HEK293 (cell line): ENCODE data around the gene BORCS6.

Source experiments
- EGR2 ChIP-seq: fragments of 450-650 bp; formaldehyde crosslinking; IDR thresholded peaks from 2 replicates; pipeline ENCODE4 v1.5.1; 2016; ENCODE audit warnings: low read depth, missing biosample characterization, missing genetic modification characterization
- GLI4 ChIP-seq: fragments of 450-650 bp; formaldehyde crosslinking; IDR thresholded peaks from 2 replicates; pipeline ENCODE4 v1.5.1; 2016; ENCODE audit warnings: missing biosample characterization, missing genetic modification characterization
- HIC1 ChIP-seq: fragments of 450-650 bp; formaldehyde crosslinking; IDR thresholded peaks from 2 replicates; pipeline ENCODE4 v1.5.1; 2016; ENCODE audit warnings: missing biosample characterization, missing genetic modification characterization
- INSM2 ChIP-seq: fragments of 450-650 bp; formaldehyde crosslinking; IDR thresholded peaks from 2 replicates; pipeline ENCODE4 v1.5.1; 2016; ENCODE audit warnings: missing biosample characterization, missing genetic modification characterization
- KLF1 ChIP-seq: fragments of 450-650 bp; formaldehyde crosslinking; IDR thresholded peaks from 2 replicates; pipeline ENCODE4 v1.5.1; 2016; ENCODE audit warnings: missing biosample characterization, missing genetic modification characterization
- OSR2 ChIP-seq: fragments of 450-650 bp; formaldehyde crosslinking; IDR thresholded peaks from 2 replicates; pipeline ENCODE4 v1.5.1; 2016; ENCODE audit warnings: missing biosample characterization, missing genetic modification characterization
- SETDB1 ChIP-seq: IDR thresholded peaks from one replicate; pipeline ENCODE4 v1.6.1; 2017; ENCODE audit warnings: mild to moderate bottlenecking, low read length, moderate library complexity, mixed read lengths; ENCODE audit not compliant: insufficient read length
- WT1 ChIP-seq: fragments of 450-650 bp; formaldehyde crosslinking; IDR thresholded peaks from 2 replicates; pipeline ENCODE4 v1.5.1; 2016; ENCODE audit warnings: missing biosample characterization, missing genetic modification characterization
- ZBTB10 ChIP-seq: fragments of 450-650 bp; formaldehyde crosslinking; IDR thresholded peaks from 2 replicates; pipeline ENCODE4 v1.5.1; 2016; ENCODE audit warnings: missing biosample characterization, missing genetic modification characterization
- ZBTB17 ChIP-seq: fragments of 450-650 bp; formaldehyde crosslinking; IDR thresholded peaks from 2 replicates; pipeline ENCODE4 v1.5.1; 2016; ENCODE audit warnings: missing biosample characterization, missing genetic modification characterization
- ZFP37 ChIP-seq: fragments of 450-650 bp; formaldehyde crosslinking; IDR thresholded peaks from 2 replicates; pipeline ENCODE4 v1.5.1; 2016; ENCODE audit warnings: missing biosample characterization, missing genetic modification characterization
- ZFP69B ChIP-seq: fragments of 450-650 bp; formaldehyde crosslinking; IDR thresholded peaks from 2 replicates; pipeline ENCODE4 v1.5.1; 2016; ENCODE audit warnings: missing biosample characterization, missing genetic modification characterization
- ZNF121 ChIP-seq: fragments of 450-650 bp; formaldehyde crosslinking; IDR thresholded peaks from 2 replicates; pipeline ENCODE4 v1.5.1; 2016; ENCODE audit warnings: missing biosample characterization, missing genetic modification characterization
- ZNF132 ChIP-seq: fragments of 450-650 bp; formaldehyde crosslinking; IDR thresholded peaks from 2 replicates; pipeline ENCODE4 v1.5.1; 2017; ENCODE audit warnings: missing biosample characterization, missing genetic modification characterization, borderline replicate concordance
- ZNF155 ChIP-seq: fragments of 450-650 bp; formaldehyde crosslinking; IDR thresholded peaks from 2 replicates; pipeline ENCODE4 v1.5.1; 2016; ENCODE audit warnings: missing biosample characterization, missing genetic modification characterization
- ZNF184 ChIP-seq: fragments of 450-650 bp; IDR thresholded peaks from 2 replicates; pipeline ENCODE4 v1.5.1; 2018; ENCODE audit warnings: missing biosample characterization, mild to moderate bottlenecking, missing genetic modification characterization
- ZNF221 ChIP-seq: fragments of 450-650 bp; formaldehyde crosslinking; IDR thresholded peaks from 2 replicates; pipeline ENCODE4 v1.5.1; 2017; ENCODE audit warnings: missing biosample characterization, missing genetic modification characterization, borderline replicate concordance
- ZNF266 ChIP-seq: fragments of 450-650 bp; formaldehyde crosslinking; IDR thresholded peaks from 2 replicates; pipeline ENCODE4 v1.5.1; 2016; ENCODE audit warnings: missing biosample characterization, missing genetic modification characterization, low read depth
- ZNF398 ChIP-seq: fragments of 450-650 bp; formaldehyde crosslinking; IDR thresholded peaks from 2 replicates; pipeline ENCODE4 v1.5.1; 2017; ENCODE audit warnings: missing biosample characterization, missing genetic modification characterization
- ZNF449 ChIP-seq: fragments of 450-650 bp; formaldehyde crosslinking; IDR thresholded peaks from 2 replicates; pipeline ENCODE4 v1.5.1; 2017; ENCODE audit warnings: missing biosample characterization, mild to moderate bottlenecking, missing genetic modification characterization, moderate library complexity
- ZNF473 ChIP-seq: fragments of 450-650 bp; formaldehyde crosslinking; IDR thresholded peaks from 2 replicates; pipeline ENCODE4 v1.5.1; 2017; ENCODE audit warnings: missing biosample characterization, missing genetic modification characterization
- ZNF555 ChIP-seq: fragments of 450-650 bp; formaldehyde crosslinking; conservative IDR thresholded peaks from 2 replicates; pipeline ENCODE4 v1.5.1; 2017; ENCODE audit warnings: missing biosample characterization, mild to moderate bottlenecking, missing genetic modification characterization, inconsistent platforms
- ZNF560 ChIP-seq: fragments of 450-650 bp; formaldehyde crosslinking; IDR thresholded peaks from 2 replicates; pipeline ENCODE4 v1.5.1; 2017; ENCODE audit warnings: missing biosample characterization, missing genetic modification characterization, borderline replicate concordance
- ZNF571 ChIP-seq: fragments of 450-650 bp; formaldehyde crosslinking; IDR thresholded peaks from 2 replicates; pipeline ENCODE4 v1.5.0; 2017; ENCODE audit warnings: missing biosample characterization, missing genetic modification characterization
- ZNF692 ChIP-seq: fragments of 450-650 bp; formaldehyde crosslinking; IDR thresholded peaks from 2 replicates; pipeline ENCODE4 v1.5.1; 2016; ENCODE audit warnings: missing biosample characterization, missing genetic modification characterization
- ZNF76 ChIP-seq: fragments of 450-650 bp; formaldehyde crosslinking; IDR thresholded peaks from 2 replicates; pipeline ENCODE4; 2016; ENCODE audit warnings: low read depth, missing biosample characterization, missing genetic modification characterization, borderline replicate concordance
- ZNF777 ChIP-seq: fragments of 450-650 bp; formaldehyde crosslinking; IDR thresholded peaks from 2 replicates; pipeline ENCODE4 v1.5.1; 2017; ENCODE audit warnings: missing biosample characterization, missing genetic modification characterization, borderline replicate concordance
- ZNF785 ChIP-seq: fragments of 450-650 bp; formaldehyde crosslinking; IDR thresholded peaks from 2 replicates; pipeline ENCODE4 v1.5.1; 2016; ENCODE audit warnings: missing biosample characterization, missing genetic modification characterization
- ZNF843 ChIP-seq: fragments of 450-650 bp; formaldehyde crosslinking; IDR thresholded peaks from 2 replicates; pipeline ENCODE4 v1.5.1; 2016; ENCODE audit warnings: missing biosample characterization, missing genetic modification characterization

The BORCS6 gene

GRCh38 chr17:8152112-8152775 lies 37.7 kb downstream of the BORCS6 start, which contains the start of gene PER1 (continued):
- TF ChIP-seq INSM2: no peak
- TF ChIP-seq ZNF266 (tag by site-specific recombination): no peak
- TF ChIP-seq ZNF121 (tag by site-specific recombination): no peak
- TF ChIP-seq ZNF449 (tag by site-specific recombination): no peak
- no peak for TF ChIP-seq SETDB1
- TF ChIP-seq OSR2 (tag by site-specific recombination): no peak
- TF ChIP-seq ZNF473 (tag by site-specific recombination): no peak
- TF ChIP-seq ZNF155: no peak
- peak; percentile 87; the same call in 1 of the 2 replicates for TF ChIP-seq ZNF76 (tag by site-specific recombination)
- no peak for TF ChIP-seq ZNF184 (tag by site-specific recombination)
- TF ChIP-seq ZBTB10 (tag by site-specific recombination): no peak
- peak; percentile 48; the same call in 1 of the 2 replicates for TF ChIP-seq ZNF692 (tag by site-specific recombination)
- TF ChIP-seq ZNF560 (tag by site-specific recombination): no peak
- TF ChIP-seq WT1: peak; percentile 63
- TF ChIP-seq GLI4 (tag by site-specific recombination): no peak
- 0 out of 2 replicates have a peak, but pooled peaks have one; percentile 24 for TF ChIP-seq ZNF843 (tag by site-specific recombination)
- TF ChIP-seq ZNF571: no peak
- peak; percentile 48 for TF ChIP-seq KLF1 (tag by site-specific recombination)
- no peak for TF ChIP-seq ZNF221 (tag by site-specific recombination)
- TF ChIP-seq ZBTB17 (tag by site-specific recombination): peak; percentile 68
- no peak for TF ChIP-seq ZNF398 (tag by site-specific recombination)
- TF ChIP-seq ZFP37 (tag by site-specific recombination): no peak
- no peak for TF ChIP-seq ZNF132 (tag by site-specific recombination)
- no peak for TF ChIP-seq ZNF785 (tag by site-specific recombination)
- 0 out of 2 replicates have a peak, but pooled peaks have one; percentile 65 for TF ChIP-seq ZFP69B (tag by site-specific recombination)
- no peak for TF ChIP-seq ZNF555 (tag by site-specific recombination)
- TF ChIP-seq ZNF777: no peak
- peak; percentile 96 for TF ChIP-seq HIC1 (tag by site-specific recombination)
- TF ChIP-seq EGR2: 0 out of 2 replicates have a peak, but pooled peaks have one; percentile 23
